Neutrophil (primary cell): ENCODE data around the gene SMAD6.

Experiments
- H3K27ac ChIP-seq: fragments of 200-600 bp; sonication (generic); 2 replicates; pipeline ENCODE4 v1.5.1; 2016; ENCODE audit warnings: mild to moderate bottlenecking, moderate library complexity
- H3K27me3 ChIP-seq: fragments of 200-600 bp; sonication (generic); 2 replicates; pipeline ENCODE4 v1.6.0; 2016; ENCODE audit warnings: mild to moderate bottlenecking
- H3K36me3 ChIP-seq: fragments of 200-600 bp; sonication (generic); 2 replicates; pipeline ENCODE4 v1.5.1; 2017
- H3K4me1 ChIP-seq, 2 experiments: fragments of 200-600 bp in 1 of 2; sonication (generic) in 1 of 2; 1 replicate in 1 of 2; 2 replicates in 1 of 2; pipeline versions ENCODE4 v1.5.1 to v1.6.1; 2013 to 2016; ENCODE audit warnings: low read depth in 1 of 2, low read length in 1 of 2, mild to moderate bottlenecking in 1 of 2, moderate library complexity in 1 of 2; ENCODE audit not compliant: control insufficient read depth in 1 of 2, insufficient read depth in 1 of 2
- H3K4me3 ChIP-seq, 2 experiments: fragments of 200-600 bp in 1 of 2; sonication (generic) in 1 of 2; 1 replicate in 1 of 2; 2 replicates in 1 of 2; pipeline ENCODE4 v1.5.1; 2013 to 2016; ENCODE audit warnings: low read depth in 1 of 2, low read length in 1 of 2, mild to moderate bottlenecking in 1 of 2, moderate library complexity in 1 of 2
- H3K9me3 ChIP-seq: fragments of 200-600 bp; sonication (generic); 2 replicates; pipeline ENCODE4 v1.5.1; 2016
- CTCF ChIP-seq: fragments of 200-600 bp; sonication (generic); IDR thresholded peaks from 2 replicates; pipeline ENCODE4 v1.5.1; 2016; ENCODE audit warnings: antibody characterized with exemption

Gene SMAD6

GRCh38 chr15:66772604-66773128 is 70.6 kb downstream of the SMAD6 start:
- peaks cover 34% of the 10 kb centered on the region for H3K27me3 ChIP-seq
- no peaks in the 10 kb centered on the region for H3K9me3 ChIP-seq
- TF ChIP-seq CTCF = no peak
- H3K4me1 ChIP-seq = peaks cover 3 to 13% of the 10 kb centered on the region in 2 experiments
- H3K4me3 ChIP-seq = no peak overlapping the region
- no peaks in the 10 kb centered on the region for H3K36me3 ChIP-seq
- H3K27ac ChIP-seq = no peak overlapping the region

- Histone ChIP-seq H3K4me1 (peaks cover 3 to 13% of the 10 kb centered on the region in 2 experiments), H3K36me3 (no peaks in the 10 kb centered on the region), H3K27me3 (peaks cover 29% of the 10 kb centered on the region), H3K9me3 (no peaks in the 10 kb centered on the region), H3K27ac (no peak overlapping the region), H3K4me3 (no peak overlapping the region)
- TF ChIP-seq CTCF = no peak
These were observed 71.3 kb downstream of the SMAD6 start for GRCh38 chr15:66773129-66773873.

- Histone ChIP-seq H3K27ac (no peak overlapping the region), H3K4me3 (no peak overlapping the region), H3K9me3 (no peaks in the 10 kb centered on the region), H3K4me1 (peaks cover 0 to 7% of the 10 kb centered on the region in 2 experiments), H3K27me3 (peaks cover 20% of the 10 kb centered on the region), H3K36me3 (no peaks in the 10 kb centered on the region)
- TF ChIP-seq CTCF = no peak
These were observed 72.2 kb downstream of the SMAD6 start for GRCh38 chr15:66774001-66774814.

GRCh38 chr15:66775127-66776105 is 73.4 kb downstream of the SMAD6 start:
- Histone ChIP-seq H3K27ac (no peak overlapping the region), H3K36me3 (no peaks in the 10 kb centered on the region), H3K9me3 (no peaks in the 10 kb centered on the region), H3K4me1 (peaks cover 0 to 3% of the 10 kb centered on the region in 2 experiments), H3K27me3 (peaks cover 9% of the 10 kb centered on the region), H3K4me3 (no peak overlapping the region)
- no peak for TF ChIP-seq CTCF

- no peak for TF ChIP-seq CTCF
- no peak overlapping the region for H3K4me3 ChIP-seq
- no peaks in the 10 kb centered on the region for H3K36me3 ChIP-seq
- peaks cover 5% of the 10 kb centered on the region for H3K27me3 ChIP-seq
- H3K27ac ChIP-seq = no peak overlapping the region
- no peaks in the 10 kb centered on the region for H3K9me3 ChIP-seq
- H3K4me1 ChIP-seq = peaks cover 0 to 3% of the 10 kb centered on the region in 2 experiments
These were observed 75.0 kb downstream of the SMAD6 start for GRCh38 chr15:66777054-66777453.
